ENCODE measurements around the gene GMPPB.
"Not testable (repeated sequence)": the region's sequence is repeated elsewhere in the genome, so short reads cannot be mapped to it uniquely, and the experiment has no call there.

GMPPB gene

GRCh38 chr3:49689908-49690624, 33.7 kb downstream of the GMPPB start:
- not testable (repeated sequence) for H3K79me2 ChIP-seq (ENCODE audit: control insufficient read depth, insufficient read depth, low read length); H4K8ac ChIP-seq (ENCODE audit: low read depth, low read length); H3K23ac ChIP-seq (ENCODE audit: low read length); H4K5ac ChIP-seq (ENCODE audit: low read length); H3K79me1 ChIP-seq (ENCODE audit: low read length); H3K4me1 ChIP-seq (ENCODE audit: control insufficient read depth, low read depth, low read length); DNase-seq; H2BK120ac ChIP-seq (ENCODE audit: low read depth, low read length); H3K36me3 ChIP-seq (ENCODE audit: control insufficient read depth, insufficient read depth, low read length); H3K27ac ChIP-seq (ENCODE audit: low read depth, low read length); H2BK15ac ChIP-seq (replicated peaks; ENCODE audit: low read depth); H2AK5ac ChIP-seq (ENCODE audit: low read length); H2BK5ac ChIP-seq (ENCODE audit: low read length); H3K18ac ChIP-seq (ENCODE audit: low read length); H3K27me3 ChIP-seq (ENCODE audit: insufficient read depth, low read length, poor library complexity)
- Histone ChIP-seq H3K56ac (ENCODE audit: low read length) (peak overlapping the region; percentile 98), H3K9ac (ENCODE audit: low read length) (peak overlapping the region; percentile 91), H3K4ac (ENCODE audit: low read depth, low read length) (peak overlapping the region; percentile 17), H3K4me3 (ENCODE audit: low read length) (peak overlapping the region; percentile 75), H3K4me2 (ENCODE audit: low read length) (peak overlapping the region; percentile 27)
- no CpG with 5 or more reads among the region's 16 CpGs for WGBS (ENCODE audit: extremely low coverage, insufficient coverage, low lambda C conversion rate)

DNA sequence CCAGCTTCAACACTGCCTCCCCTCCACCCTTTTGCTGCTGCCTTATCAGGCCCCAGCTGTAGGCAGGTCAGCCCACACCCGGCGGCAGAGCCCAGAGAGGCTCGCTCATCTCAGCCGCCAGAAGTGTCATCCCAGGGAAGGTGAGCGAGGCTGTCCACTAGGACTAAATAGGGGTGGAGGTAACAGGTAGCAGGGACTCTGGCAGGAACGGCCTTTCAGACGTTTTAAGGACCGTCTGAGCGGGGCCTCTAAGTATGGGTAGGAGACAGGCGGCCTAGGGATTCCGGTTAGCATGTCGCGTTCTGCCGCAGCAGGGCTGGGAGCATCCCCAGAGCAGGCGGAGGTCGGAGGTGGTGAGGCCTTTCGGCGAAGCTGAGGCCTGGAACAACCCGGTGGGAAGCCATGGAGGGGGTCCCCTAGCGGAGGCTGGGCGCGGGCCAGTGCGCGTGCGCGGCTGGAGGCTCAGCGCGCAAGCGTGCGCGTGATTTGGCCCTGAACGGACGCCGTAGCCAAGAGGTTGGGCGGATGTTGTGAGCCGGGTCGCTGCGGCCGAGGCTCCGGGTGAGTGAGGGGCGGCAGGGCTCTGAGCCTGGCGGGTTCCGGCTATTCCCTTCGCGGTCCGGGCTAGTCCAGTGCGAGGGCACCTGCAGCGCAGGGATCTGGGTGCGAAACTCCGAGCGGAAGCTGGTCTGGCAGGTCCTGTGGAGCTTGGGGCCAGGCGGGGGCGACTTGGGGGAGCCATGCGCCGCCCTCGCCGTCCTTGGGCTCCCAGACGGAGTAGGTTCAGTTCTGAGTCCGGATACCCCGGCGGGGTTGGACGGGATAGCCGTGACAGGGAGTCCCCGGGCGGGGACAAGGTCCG, 34.5 kb downstream of the GMPPB start, which contains the start of the genes MST1 and RNF123:
Gene MST1, minus strand, starts transcription at position 429 of the 862 bp plus-strand sequence. CDS start 783 bp downstream, outside the sequence.
Gene RNF123, plus strand, starts transcription at position 512 of the 862 bp plus-strand sequence. CDS start 1,609 bp downstream, outside the sequence.
- H2BK5ac ChIP-seq (ENCODE audit: low read length) = no peak within 1 kb of the TSS
- H4K8ac ChIP-seq (ENCODE audit: low read depth, low read length) = no peak within 1 kb of the TSS
- no peaks in the 10 kb centered on the region for H3K36me3 ChIP-seq (ENCODE audit: control insufficient read depth, insufficient read depth, low read length)
- H3K27ac ChIP-seq (ENCODE audit: low read depth, low read length) = no peak within 1 kb of the TSS
- no peak within 1 kb of the TSS for H2BK15ac ChIP-seq (replicated peaks; ENCODE audit: low read depth)
- H2AK5ac ChIP-seq (ENCODE audit: low read length) = no peak within 1 kb of the TSS
- no CpG with 5 or more reads among the region's 66 CpGs for WGBS (ENCODE audit: extremely low coverage, insufficient coverage, low lambda C conversion rate)
- peak within 1 kb of the TSS; percentile 75 for H3K4me3 ChIP-seq (ENCODE audit: low read length)
- no peaks in the 10 kb centered on the region for H3K79me2 ChIP-seq (ENCODE audit: control insufficient read depth, insufficient read depth, low read length)
- peak within 1 kb of the TSS; percentile 27 for H3K4me2 ChIP-seq (ENCODE audit: low read length)
- no peak within 1 kb of the TSS for H4K5ac ChIP-seq (ENCODE audit: low read length)
- H3K23ac ChIP-seq (ENCODE audit: low read length) = no peak within 1 kb of the TSS
- H3K79me1 ChIP-seq (ENCODE audit: low read length) = no peaks in the 10 kb centered on the region
- H3K4ac ChIP-seq (ENCODE audit: low read depth, low read length) = peak within 1 kb of the TSS; percentile 17
- peak; percentile 97 for DNase-seq
- H3K9ac ChIP-seq (ENCODE audit: low read length) = peak within 1 kb of the TSS; percentile 91
- H3K18ac ChIP-seq (ENCODE audit: low read length) = no peak within 1 kb of the TSS
- peak within 1 kb of the TSS; percentile 98 for H3K56ac ChIP-seq (ENCODE audit: low read length)
- no peaks in the 10 kb centered on the region for H3K27me3 ChIP-seq (ENCODE audit: insufficient read depth, low read length, poor library complexity)
- H3K4me1 ChIP-seq (ENCODE audit: control insufficient read depth, low read depth, low read length) = no peaks in the 10 kb centered on the region
- no peak within 1 kb of the TSS for H2BK120ac ChIP-seq (ENCODE audit: low read depth, low read length)

GRCh38 chr3:49688338-49689045, 35.3 kb downstream of the GMPPB start:
- H2BK120ac ChIP-seq (ENCODE audit: low read depth, low read length); DNase-seq; H3K9ac ChIP-seq (ENCODE audit: low read length); H3K36me3 ChIP-seq (ENCODE audit: control insufficient read depth, insufficient read depth, low read length); H3K18ac ChIP-seq (ENCODE audit: low read length); H3K23ac ChIP-seq (ENCODE audit: low read length); H3K4ac ChIP-seq (ENCODE audit: low read depth, low read length); H3K79me1 ChIP-seq (ENCODE audit: low read length); H3K27me3 ChIP-seq (ENCODE audit: insufficient read depth, low read length, poor library complexity); H3K79me2 ChIP-seq (ENCODE audit: control insufficient read depth, insufficient read depth, low read length); H2BK5ac ChIP-seq (ENCODE audit: low read length); H3K4me2 ChIP-seq (ENCODE audit: low read length); H4K8ac ChIP-seq (ENCODE audit: low read depth, low read length); H3K4me1 ChIP-seq (ENCODE audit: control insufficient read depth, low read depth, low read length); H3K27ac ChIP-seq (ENCODE audit: low read depth, low read length); H2BK15ac ChIP-seq (replicated peaks; ENCODE audit: low read depth); H4K5ac ChIP-seq (ENCODE audit: low read length); H3K4me3 ChIP-seq (ENCODE audit: low read length); H2AK5ac ChIP-seq (ENCODE audit: low read length): not testable (repeated sequence)
- peak overlapping the region; percentile 51 for H3K56ac ChIP-seq (ENCODE audit: low read length)
- no CpG with 5 or more reads among the region's 7 CpGs for WGBS (ENCODE audit: extremely low coverage, insufficient coverage, low lambda C conversion rate)

GRCh38 chr3:49687424-49687795, 36.3 kb downstream of the GMPPB start:
- not testable (repeated sequence) for H3K27ac ChIP-seq (ENCODE audit: low read depth, low read length); H3K4me3 ChIP-seq (ENCODE audit: low read length); H3K79me1 ChIP-seq (ENCODE audit: low read length); H3K79me2 ChIP-seq (ENCODE audit: control insufficient read depth, insufficient read depth, low read length); H4K5ac ChIP-seq (ENCODE audit: low read length); H3K23ac ChIP-seq (ENCODE audit: low read length); H3K27me3 ChIP-seq (ENCODE audit: insufficient read depth, low read length, poor library complexity); H3K4ac ChIP-seq (ENCODE audit: low read depth, low read length); H2AK5ac ChIP-seq (ENCODE audit: low read length); H2BK15ac ChIP-seq (replicated peaks; ENCODE audit: low read depth); H3K56ac ChIP-seq (ENCODE audit: low read length); H2BK120ac ChIP-seq (ENCODE audit: low read depth, low read length); H3K4me1 ChIP-seq (ENCODE audit: control insufficient read depth, low read depth, low read length); H3K18ac ChIP-seq (ENCODE audit: low read length); H3K4me2 ChIP-seq (ENCODE audit: low read length); H2BK5ac ChIP-seq (ENCODE audit: low read length); DNase-seq; H3K36me3 ChIP-seq (ENCODE audit: control insufficient read depth, insufficient read depth, low read length); H3K9ac ChIP-seq (ENCODE audit: low read length); H4K8ac ChIP-seq (ENCODE audit: low read depth, low read length)
- no CpG with 5 or more reads among the region's 12 CpGs for WGBS (ENCODE audit: extremely low coverage, insufficient coverage, low lambda C conversion rate)

DNA sequence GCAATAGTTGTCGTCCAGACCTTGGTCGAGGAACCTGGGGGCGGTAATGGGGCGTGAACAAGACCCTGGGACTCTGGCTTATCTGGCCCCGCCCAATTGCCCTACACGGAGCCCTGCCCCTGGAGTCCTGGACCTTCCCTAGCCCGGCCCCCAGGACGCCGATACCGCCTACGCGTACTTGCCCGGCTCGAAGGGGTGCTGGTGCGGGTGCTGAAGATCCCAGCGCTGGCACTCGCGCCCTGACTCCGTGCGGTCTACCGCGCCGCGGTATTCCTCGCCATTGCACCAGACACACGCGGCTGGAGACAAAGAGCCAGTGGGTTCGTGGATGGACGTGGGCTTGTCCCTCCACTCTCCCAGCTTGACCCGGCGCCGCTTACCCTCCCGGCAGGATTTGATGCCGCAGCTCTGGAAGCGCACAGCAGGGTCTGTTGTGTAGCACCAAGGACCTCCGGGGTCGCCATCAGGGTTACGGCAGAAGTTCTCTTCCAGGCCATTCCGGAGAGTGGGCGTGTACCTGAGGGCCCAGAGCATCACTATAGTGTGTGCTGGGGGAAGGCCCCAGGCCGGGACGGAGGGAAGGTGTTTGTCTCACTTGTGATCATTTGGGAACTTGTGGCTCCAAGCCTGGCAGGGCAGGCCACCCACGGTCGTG, 36.9 kb downstream of the GMPPB start:
- not testable (repeated sequence) for H3K23ac ChIP-seq (ENCODE audit: low read length); H2AK5ac ChIP-seq (ENCODE audit: low read length); H3K79me2 ChIP-seq (ENCODE audit: control insufficient read depth, insufficient read depth, low read length); H4K8ac ChIP-seq (ENCODE audit: low read depth, low read length); H4K5ac ChIP-seq (ENCODE audit: low read length); H3K79me1 ChIP-seq (ENCODE audit: low read length); H2BK120ac ChIP-seq (ENCODE audit: low read depth, low read length); H3K36me3 ChIP-seq (ENCODE audit: control insufficient read depth, insufficient read depth, low read length); H2BK5ac ChIP-seq (ENCODE audit: low read length); H3K4me3 ChIP-seq (ENCODE audit: low read length); H3K18ac ChIP-seq (ENCODE audit: low read length); H3K27me3 ChIP-seq (ENCODE audit: insufficient read depth, low read length, poor library complexity); H3K27ac ChIP-seq (ENCODE audit: low read depth, low read length); H3K4me1 ChIP-seq (ENCODE audit: control insufficient read depth, low read depth, low read length); H3K4ac ChIP-seq (ENCODE audit: low read depth, low read length); H2BK15ac ChIP-seq (replicated peaks; ENCODE audit: low read depth)
- Histone ChIP-seq H3K4me2 (ENCODE audit: low read length) (peak overlapping the region; percentile 78), H3K56ac (ENCODE audit: low read length) (peak overlapping the region; percentile 87), H3K9ac (ENCODE audit: low read length) (peak overlapping the region; percentile 73)
- WGBS (ENCODE audit: extremely low coverage, insufficient coverage, low lambda C conversion rate) = no CpG with 5 or more reads among the region's 44 CpGs
- DNase-seq = peak; percentile 93
